ENCODE measurements around the gene SHMT2.

Gene SHMT2

GRCh38 chr12:57232156-57232756 lies 2.7 kb downstream of the SHMT2 start:
- TF ChIP-seq OSR1 (CRISPR knock-in tag; IDR thresholded peaks at IDR 0.05) (no peak), ZNF8 (CRISPR knock-in tag; IDR thresholded peaks at IDR 0.05) (no peak), ZFP3 (CRISPR knock-in tag; IDR thresholded peaks at IDR 0.05) (no peak), SNAI2 (CRISPR knock-in tag; IDR thresholded peaks at IDR 0.05) (no peak), PATZ1 (CRISPR knock-in tag; IDR thresholded peaks at IDR 0.05; ENCODE audit: borderline replicate concordance) (no peak), TCF4 (CRISPR knock-in tag; IDR thresholded peaks at IDR 0.05; ENCODE audit: borderline replicate concordance) (no peak), ZC3H10 (CRISPR knock-in tag; IDR thresholded peaks at IDR 0.05) (no peak), ZNF565 (CRISPR knock-in tag; conservative IDR thresholded peaks at IDR 0.05; ENCODE audit: low read depth) (no peak), CREB5 (CRISPR knock-in tag; IDR thresholded peaks at IDR 0.05; ENCODE audit: low read depth) (no peak), ZFP30 (CRISPR knock-in tag; IDR thresholded peaks at IDR 0.05) (no peak), POU6F1 (CRISPR knock-in tag; IDR thresholded peaks at IDR 0.05; ENCODE audit: borderline replicate concordance, low read depth) (no peak), ZNF70 (CRISPR knock-in tag; IDR thresholded peaks at IDR 0.05) (no peak), CSDC2 (CRISPR knock-in tag; IDR thresholded peaks at IDR 0.05) (no peak), GLIS3 (CRISPR knock-in tag; IDR thresholded peaks at IDR 0.05) (no peak), RARB (CRISPR knock-in tag; IDR thresholded peaks at IDR 0.05) (no peak), ISL1 (CRISPR knock-in tag; IDR thresholded peaks at IDR 0.05) (no peak), TOX (CRISPR knock-in tag; IDR thresholded peaks at IDR 0.05; ENCODE audit: borderline replicate concordance) (no peak), PPARA (CRISPR knock-in tag; IDR thresholded peaks at IDR 0.05; ENCODE audit: borderline replicate concordance) (no peak), CSRNP3 (CRISPR knock-in tag; IDR thresholded peaks at IDR 0.05) (no peak), BACH2 (CRISPR knock-in tag; IDR thresholded peaks at IDR 0.05; ENCODE audit: borderline replicate concordance) (no peak)
- ATAC-seq, result no peak

- no peak for ATAC-seq
- TF ChIP-seq ZFP30 (CRISPR knock-in tag; IDR thresholded peaks at IDR 0.05) (no peak), ZNF565 (CRISPR knock-in tag; conservative IDR thresholded peaks at IDR 0.05; ENCODE audit: low read depth) (no peak), GLIS3 (CRISPR knock-in tag; IDR thresholded peaks at IDR 0.05) (no peak), TCF4 (CRISPR knock-in tag; IDR thresholded peaks at IDR 0.05; ENCODE audit: borderline replicate concordance) (no peak), ESRRG (CRISPR knock-in tag; IDR thresholded peaks at IDR 0.05) (no peak), ZC3H10 (CRISPR knock-in tag; IDR thresholded peaks at IDR 0.05) (no peak), CSDC2 (CRISPR knock-in tag; IDR thresholded peaks at IDR 0.05) (no peak), CREB5 (CRISPR knock-in tag; IDR thresholded peaks at IDR 0.05; ENCODE audit: low read depth) (no peak), OSR1 (CRISPR knock-in tag; IDR thresholded peaks at IDR 0.05) (no peak), CSRNP3 (CRISPR knock-in tag; IDR thresholded peaks at IDR 0.05) (no peak), ZNF8 (CRISPR knock-in tag; IDR thresholded peaks at IDR 0.05) (no peak), POU6F1 (CRISPR knock-in tag; IDR thresholded peaks at IDR 0.05; ENCODE audit: borderline replicate concordance, low read depth) (no peak), BACH2 (CRISPR knock-in tag; IDR thresholded peaks at IDR 0.05; ENCODE audit: borderline replicate concordance) (no peak), RARB (CRISPR knock-in tag; IDR thresholded peaks at IDR 0.05) (no peak), ARNTL (CRISPR knock-in tag; IDR thresholded peaks at IDR 0.05; ENCODE audit: borderline replicate concordance, low read depth) (no peak), PPARA (CRISPR knock-in tag; IDR thresholded peaks at IDR 0.05; ENCODE audit: borderline replicate concordance) (no peak), PATZ1 (CRISPR knock-in tag; IDR thresholded peaks at IDR 0.05; ENCODE audit: borderline replicate concordance) (no peak), ZFP3 (CRISPR knock-in tag; IDR thresholded peaks at IDR 0.05) (no peak)
These were observed 4.1 kb downstream of the SHMT2 start for GRCh38 chr12:57233357-57234232.
